Stimulated activated CD8-positive, alpha-beta memory T cell treated with anti-CD3 and anti-CD28 coated beads, Interleukin-4, amount 100 ng/mL, for 48 hours (primary cell): Measurements from ENCODE around the gene ADCY5.
"Not testable (repeated sequence)": the region's sequence is repeated elsewhere in the genome, so short reads cannot be mapped to it uniquely, and the experiment has no call there.

Experiments used
- DNase-seq: peaks from one replicate; pipeline ENCODE4 v3.0.0-alpha.2; 2020

ADCY5 gene

GRCh38 chr3:123282461-123282860, 166.4 kb downstream of the ADCY5 start:
- no peak for DNase-seq

GRCh38 chr3:123281929-123282328, 167.0 kb downstream of the ADCY5 start:
- DNase-seq: no peak

GRCh38 chr3:123281406-123281805, 167.5 kb downstream of the ADCY5 start:
- DNase-seq: no peak

- DNase-seq: no peak
These were observed 169.8 kb downstream of the ADCY5 start for GRCh38 chr3:123279121-123279520.

- DNase-seq: no peak
These were observed 170.4 kb downstream of the ADCY5 start for GRCh38 chr3:123278446-123278845.

GRCh38 chr3:123277106-123277505, 171.8 kb downstream of the ADCY5 start:
- no peak for DNase-seq

- no peak for DNase-seq
These were observed 172.4 kb downstream of the ADCY5 start for GRCh38 chr3:123276346-123277006.

- no peak for DNase-seq
These were observed 173.2 kb downstream of the ADCY5 start for GRCh38 chr3:123275691-123276090.

- DNase-seq: no peak
These were observed 176.3 kb downstream of the ADCY5 start for GRCh38 chr3:123272547-123272946.

GRCh38 chr3:123271466-123272159, 177.3 kb downstream of the ADCY5 start:
- no peak for DNase-seq

- no peak for DNase-seq
These were observed 178.1 kb downstream of the ADCY5 start for GRCh38 chr3:123270818-123271217.

GRCh38 chr3:123267821-123268220, 181.1 kb downstream of the ADCY5 start:
- no peak for DNase-seq

- no peak for DNase-seq
These were observed 184.9 kb downstream of the ADCY5 start for GRCh38 chr3:123263941-123264340.

GRCh38 chr3:123262868-123263267, 186.0 kb downstream of the ADCY5 start:
- DNase-seq: no peak

GRCh38 chr3:123262226-123262625, 186.7 kb downstream of the ADCY5 start:
- no peak for DNase-seq

- no peak for DNase-seq
These were observed 187.2 kb downstream of the ADCY5 start for GRCh38 chr3:123261666-123262065.

- no peak for DNase-seq
These were observed 190.0 kb downstream of the ADCY5 start for GRCh38 chr3:123258811-123259420.

- no peak for DNase-seq
These were observed 190.5 kb downstream of the ADCY5 start for GRCh38 chr3:123258359-123258758.

GRCh38 chr3:123256256-123256655, 192.6 kb downstream of the ADCY5 start:
- DNase-seq: no peak

GRCh38 chr3:123246866-123247265, 202.0 kb downstream of the ADCY5 start:
- DNase-seq: no peak

GRCh38 chr3:123244128-123244527, 204.8 kb downstream of the ADCY5 start:
- DNase-seq: no peak

GRCh38 chr3:123239756-123240155, 209.1 kb downstream of the ADCY5 start:
- no peak for DNase-seq

GRCh38 chr3:123239186-123239585, 209.7 kb downstream of the ADCY5 start:
- DNase-seq: not testable (repeated sequence)

GRCh38 chr3:123236902-123237301, 212.0 kb downstream of the ADCY5 start:
- DNase-seq: no peak
